HL-60 (cell line): ENCODE measurements around the gene CDR2L.

Experiments used
- DNase-seq, 2 experiments: peaks; one replicate each; pipeline ENCODE4 v3.0.0-alpha.2; 2010 to 2020; ENCODE audit warnings: low read depth in 1 of 2, low spot score in 1 of 2
- H3K27ac ChIP-seq: fragments of 250-450 bp; sonication (Bioruptor Pico); replicated peaks from 2 replicates; pipeline ENCODE4 v1.5.1; 2020; ENCODE audit warnings: mild to moderate bottlenecking, moderate library complexity
- H3K27me3 ChIP-seq: fragments of 250-450 bp; sonication (Bioruptor Pico); 2 replicates; pipeline ENCODE4 v1.5.1; 2021; ENCODE audit warnings: mild to moderate bottlenecking, moderate library complexity; ENCODE audit not compliant: insufficient read depth, poor library complexity, severe bottlenecking
- H3K4me3 ChIP-seq: replicated peaks from 2 replicates; pipeline ENCODE4 v1.5.1; 2011; ENCODE audit warnings: mild to moderate bottlenecking, control low read depth, low read length; ENCODE audit not compliant: insufficient read depth
- GABPA ChIP-seq: IDR thresholded peaks from 2 replicates; pipeline ENCODE4 v1.6.1; 2012; ENCODE audit warnings: low read depth
- POLR2AphosphoS5 ChIP-seq: IDR thresholded peaks from 2 replicates; pipeline ENCODE4 v1.6.1; 2012; ENCODE audit warnings: low read depth
- SPI1 ChIP-seq: IDR thresholded peaks from 2 replicates; pipeline ENCODE4 v1.6.1; 2012; ENCODE audit warnings: low read depth, mild to moderate bottlenecking, borderline replicate concordance
- TF ChIP-seq, protein P1 (sequence below): IDR thresholded peaks from one replicate; pipeline ENCODE4 v1.5.1; 2011; ENCODE audit warnings: low read length, control low read depth, inconsistent platforms; ENCODE audit not compliant: insufficient read depth
- TF ChIP-seq, protein P2 (sequence below): IDR thresholded peaks from 2 replicates; pipeline ENCODE4 v1.6.1; 2012; ENCODE audit warnings: low read depth; ENCODE audit not compliant: insufficient replicate concordance

CDR2L gene

DNA sequence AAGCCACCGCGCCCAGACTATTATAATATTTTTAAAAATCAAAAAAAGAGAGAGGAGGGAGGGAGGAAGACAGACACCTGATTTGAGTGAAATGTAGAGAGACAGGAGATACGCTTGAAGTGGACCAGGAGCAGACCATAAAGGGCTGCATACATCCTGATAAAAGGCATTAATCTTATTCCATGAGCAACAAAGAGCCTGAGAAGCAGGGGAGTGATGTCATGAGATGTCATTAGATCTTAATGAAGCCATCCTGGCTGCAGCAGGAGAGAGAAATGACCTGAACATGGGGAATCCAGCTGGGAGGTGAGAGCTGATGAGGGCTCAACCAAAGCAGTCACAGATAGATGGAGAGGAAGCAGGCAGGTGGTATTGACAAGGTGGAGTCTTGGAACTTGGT, 9.6 kb upstream of the CDR2L start:
- no peak overlapping the region for H3K4me3 ChIP-seq
- DNase-seq, result no peak
- no peak overlapping the region for H3K27ac ChIP-seq
- no peak for TF ChIP-seq GABPA
- TF ChIP-seq, protein P1, sequence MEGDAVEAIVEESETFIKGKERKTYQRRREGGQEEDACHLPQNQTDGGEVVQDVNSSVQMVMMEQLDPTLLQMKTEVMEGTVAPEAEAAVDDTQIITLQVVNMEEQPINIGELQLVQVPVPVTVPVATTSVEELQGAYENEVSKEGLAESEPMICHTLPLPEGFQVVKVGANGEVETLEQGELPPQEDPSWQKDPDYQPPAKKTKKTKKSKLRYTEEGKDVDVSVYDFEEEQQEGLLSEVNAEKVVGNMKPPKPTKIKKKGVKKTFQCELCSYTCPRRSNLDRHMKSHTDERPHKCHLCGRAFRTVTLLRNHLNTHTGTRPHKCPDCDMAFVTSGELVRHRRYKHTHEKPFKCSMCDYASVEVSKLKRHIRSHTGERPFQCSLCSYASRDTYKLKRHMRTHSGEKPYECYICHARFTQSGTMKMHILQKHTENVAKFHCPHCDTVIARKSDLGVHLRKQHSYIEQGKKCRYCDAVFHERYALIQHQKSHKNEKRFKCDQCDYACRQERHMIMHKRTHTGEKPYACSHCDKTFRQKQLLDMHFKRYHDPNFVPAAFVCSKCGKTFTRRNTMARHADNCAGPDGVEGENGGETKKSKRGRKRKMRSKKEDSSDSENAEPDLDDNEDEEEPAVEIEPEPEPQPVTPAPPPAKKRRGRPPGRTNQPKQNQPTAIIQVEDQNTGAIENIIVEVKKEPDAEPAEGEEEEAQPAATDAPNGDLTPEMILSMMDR, result no peak
- TF ChIP-seq POLR2AphosphoS5, result no peak
- TF ChIP-seq, protein P2, sequence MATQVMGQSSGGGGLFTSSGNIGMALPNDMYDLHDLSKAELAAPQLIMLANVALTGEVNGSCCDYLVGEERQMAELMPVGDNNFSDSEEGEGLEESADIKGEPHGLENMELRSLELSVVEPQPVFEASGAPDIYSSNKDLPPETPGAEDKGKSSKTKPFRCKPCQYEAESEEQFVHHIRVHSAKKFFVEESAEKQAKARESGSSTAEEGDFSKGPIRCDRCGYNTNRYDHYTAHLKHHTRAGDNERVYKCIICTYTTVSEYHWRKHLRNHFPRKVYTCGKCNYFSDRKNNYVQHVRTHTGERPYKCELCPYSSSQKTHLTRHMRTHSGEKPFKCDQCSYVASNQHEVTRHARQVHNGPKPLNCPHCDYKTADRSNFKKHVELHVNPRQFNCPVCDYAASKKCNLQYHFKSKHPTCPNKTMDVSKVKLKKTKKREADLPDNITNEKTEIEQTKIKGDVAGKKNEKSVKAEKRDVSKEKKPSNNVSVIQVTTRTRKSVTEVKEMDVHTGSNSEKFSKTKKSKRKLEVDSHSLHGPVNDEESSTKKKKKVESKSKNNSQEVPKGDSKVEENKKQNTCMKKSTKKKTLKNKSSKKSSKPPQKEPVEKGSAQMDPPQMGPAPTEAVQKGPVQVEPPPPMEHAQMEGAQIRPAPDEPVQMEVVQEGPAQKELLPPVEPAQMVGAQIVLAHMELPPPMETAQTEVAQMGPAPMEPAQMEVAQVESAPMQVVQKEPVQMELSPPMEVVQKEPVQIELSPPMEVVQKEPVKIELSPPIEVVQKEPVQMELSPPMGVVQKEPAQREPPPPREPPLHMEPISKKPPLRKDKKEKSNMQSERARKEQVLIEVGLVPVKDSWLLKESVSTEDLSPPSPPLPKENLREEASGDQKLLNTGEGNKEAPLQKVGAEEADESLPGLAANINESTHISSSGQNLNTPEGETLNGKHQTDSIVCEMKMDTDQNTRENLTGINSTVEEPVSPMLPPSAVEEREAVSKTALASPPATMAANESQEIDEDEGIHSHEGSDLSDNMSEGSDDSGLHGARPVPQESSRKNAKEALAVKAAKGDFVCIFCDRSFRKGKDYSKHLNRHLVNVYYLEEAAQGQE, result no peak
- no peak for TF ChIP-seq SPI1
- peaks cover 14% of the 10 kb centered on the region for H3K27me3 ChIP-seq

DNA sequence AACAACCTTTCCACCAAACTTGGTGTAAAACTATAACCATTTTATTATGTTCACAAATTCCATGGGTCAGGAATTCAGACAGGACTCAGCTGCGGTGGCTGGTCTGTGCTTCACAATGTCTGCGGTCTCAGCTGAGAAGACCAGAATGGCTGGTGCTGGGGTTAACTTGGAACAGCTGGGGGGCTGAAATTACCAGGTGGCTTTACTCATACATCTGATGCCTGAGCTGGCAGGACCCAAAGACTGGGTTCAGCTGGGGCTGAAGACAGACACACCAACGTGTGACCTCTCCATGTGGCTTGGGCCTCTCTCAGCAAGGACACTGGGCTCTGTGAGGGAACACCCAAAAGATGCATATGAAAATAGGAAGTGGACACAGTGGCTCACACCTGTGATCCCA, 9.2 kb upstream of the CDR2L start:
- no peak for TF ChIP-seq POLR2AphosphoS5
- TF ChIP-seq, protein P1, result no peak
- TF ChIP-seq SPI1, result 0 out of 2 replicates have a peak, but pooled peaks have one; percentile 40
- no peak overlapping the region for H3K4me3 ChIP-seq
- no peak overlapping the region for H3K27ac ChIP-seq
- peaks cover 10% of the 10 kb centered on the region for H3K27me3 ChIP-seq
- DNase-seq, result no peak

DNA sequence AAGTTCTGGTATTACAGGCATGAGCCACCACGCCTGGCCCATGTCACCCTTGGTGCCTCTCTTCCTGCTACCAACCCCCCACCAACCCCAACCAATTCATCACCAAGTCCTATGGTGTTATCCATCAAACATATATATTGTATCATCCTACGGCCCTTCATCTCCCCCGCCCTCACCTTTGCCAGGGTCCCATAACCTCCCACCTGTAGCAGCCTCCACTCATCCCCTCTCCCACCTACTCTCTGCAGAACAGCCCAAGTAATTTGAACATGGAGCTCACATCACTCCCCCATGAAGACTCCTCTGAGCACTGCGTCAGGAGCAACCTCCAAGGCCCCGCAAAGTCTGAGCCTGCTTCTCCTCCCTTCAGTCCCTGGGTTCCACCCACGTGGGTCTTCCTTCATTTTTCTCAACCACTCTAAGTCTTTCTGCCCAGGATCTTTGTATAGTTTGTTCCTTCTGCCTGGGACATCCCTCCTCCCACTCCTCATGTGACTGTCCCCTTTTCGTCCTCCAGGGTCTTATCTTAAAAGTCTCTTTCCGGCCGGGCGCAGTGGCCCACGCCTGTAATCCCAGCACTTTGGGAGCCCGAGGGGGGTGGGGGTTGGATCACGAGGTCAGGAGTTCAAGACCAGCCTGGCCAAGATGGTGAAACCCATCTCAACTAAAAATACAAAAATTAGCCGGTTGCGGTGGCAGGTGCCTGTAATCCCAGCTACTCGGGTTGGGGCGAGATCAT, 7.9 kb upstream of the CDR2L start:
- Histone ChIP-seq H3K27me3 (peaks cover 3% of the 10 kb centered on the region), H3K4me3 (no peak overlapping the region), H3K27ac (no peak overlapping the region)
- TF ChIP-seq, protein P2, result no peak
- TF ChIP-seq, protein P1, result no peak
- TF ChIP-seq POLR2AphosphoS5 (no peak), GABPA (no peak), SPI1 (no peak)
- DNase-seq, result no peak
